ENCODE measurements around the gene TNKS2. TPM values are rescaled to one million over a fixed set of nuclear protein-coding genes. Genes with fewer than 3 reads are reported as not detected.
"Not testable (repeated sequence)": the region's sequence is repeated elsewhere in the genome, so short reads cannot be mapped to it uniquely, and the experiment has no call there.

The TNKS2 gene
- polyA plus RNA-seq, 3 donors, result 51.1 to 61.3 (median 60.1) TPM

GRCh38 chr10:91787258-91787657 lies 11.0 kb upstream of the TNKS2 start:
- DNase-seq, result no peak

DNA sequence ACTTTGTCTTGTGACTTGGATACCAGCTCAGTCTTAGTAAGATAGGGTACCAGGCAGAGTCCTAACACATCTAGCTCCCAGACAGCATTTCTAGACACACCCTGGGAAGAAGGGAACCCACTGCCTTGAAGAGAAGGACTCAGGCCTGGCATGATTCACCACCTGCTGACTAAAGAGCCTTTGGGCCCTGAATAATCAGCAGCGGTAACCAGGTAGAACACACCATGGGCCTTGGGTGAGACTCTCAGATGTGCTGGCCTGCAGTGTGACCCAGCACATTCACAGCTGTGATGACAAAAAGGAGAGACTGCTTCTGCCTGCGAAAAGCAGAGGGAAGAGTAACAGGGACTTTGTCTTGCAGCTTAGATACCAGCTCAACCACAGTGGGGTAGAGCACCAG lies 10.4 kb upstream of the TNKS2 start:
- DNase-seq, result no peak

DNA sequence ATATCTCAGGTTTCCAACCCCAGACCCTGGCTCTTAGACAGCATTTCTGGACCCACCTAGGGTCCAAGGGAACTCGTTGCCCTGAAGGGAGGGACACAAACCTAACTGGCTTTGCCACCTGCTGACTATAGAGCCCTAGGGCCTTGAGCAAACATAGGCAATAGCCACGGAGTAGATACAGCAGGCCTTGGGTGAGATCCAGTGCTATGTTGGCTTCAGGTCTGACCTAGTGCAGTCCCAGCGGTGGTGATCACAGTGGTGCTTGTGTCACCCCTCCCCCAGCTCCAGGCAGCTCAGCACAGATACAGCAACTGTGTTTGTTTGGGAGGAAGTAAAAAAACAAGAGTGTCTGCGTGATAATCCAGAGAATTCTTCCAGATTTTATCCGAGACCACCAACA lies 9.7 kb upstream of the TNKS2 start:
- DNase-seq, result no peak

- peak; percentile 4 for DNase-seq
Observed at GRCh38 chr10:91796331-91797047, 1.7 kb upstream of the TNKS2 start.

DNA sequence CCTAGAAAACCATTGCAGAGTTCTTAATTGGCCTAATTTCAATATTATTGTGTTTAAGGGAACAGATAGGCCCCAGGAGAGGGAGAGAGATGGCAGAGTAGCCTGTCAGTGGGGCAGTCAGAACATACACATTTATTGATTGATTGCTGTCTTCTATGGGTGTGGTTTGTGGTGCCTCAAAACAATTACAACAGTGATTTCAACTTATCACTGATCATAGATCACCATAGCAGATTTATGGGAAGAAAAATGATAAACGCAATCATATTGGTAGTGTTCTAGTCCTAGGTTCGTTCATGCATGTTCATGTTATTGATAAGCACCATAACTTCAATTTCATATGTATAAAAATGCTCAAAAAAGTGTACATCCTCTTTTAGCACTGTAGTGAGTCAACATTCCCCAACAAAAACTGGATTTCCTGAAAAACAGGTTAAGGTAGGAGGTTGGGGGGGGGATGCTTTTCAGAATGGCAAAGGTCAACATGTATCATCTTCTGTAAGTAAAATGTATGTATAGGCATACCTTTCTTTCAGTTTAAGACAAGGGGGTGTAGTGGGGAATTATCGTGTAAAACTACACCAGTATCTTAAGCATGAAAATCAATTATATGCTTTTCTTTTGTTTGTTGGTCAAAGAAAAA lies 1.1 kb upstream of the TNKS2 start:
- peak; percentile 10 for DNase-seq

GRCh38 chr10:91798649-91799611 lies 704 bp downstream of the TNKS2 start:
- peak; percentile 35 for DNase-seq

- DNase-seq, result peak; percentile 4
Observed at GRCh38 chr10:91799612-91799975, 1.4 kb downstream of the TNKS2 start.

DNA sequence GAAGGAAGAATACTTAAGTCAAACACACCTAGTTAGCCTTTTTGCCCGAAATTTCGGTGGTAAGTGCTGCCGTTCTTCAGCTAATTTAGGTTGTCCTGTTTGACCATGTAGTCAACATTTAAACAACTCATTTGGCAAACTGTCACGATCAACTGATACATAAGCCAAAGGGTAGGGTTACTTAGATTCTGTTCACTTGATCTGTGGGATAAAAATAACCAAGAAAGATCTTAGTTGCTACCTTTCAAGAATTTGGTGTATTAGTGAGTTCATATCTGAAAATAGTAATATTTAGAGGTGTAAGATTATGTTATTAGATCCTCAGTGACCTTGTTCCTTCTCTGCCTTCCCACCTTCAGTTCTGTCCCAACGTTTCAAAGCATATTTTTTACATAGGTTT lies 2.0 kb downstream of the TNKS2 start:
- no peak for DNase-seq

GRCh38 chr10:91800756-91801155 lies 2.5 kb downstream of the TNKS2 start:
- DNase-seq, result no peak

DNA sequence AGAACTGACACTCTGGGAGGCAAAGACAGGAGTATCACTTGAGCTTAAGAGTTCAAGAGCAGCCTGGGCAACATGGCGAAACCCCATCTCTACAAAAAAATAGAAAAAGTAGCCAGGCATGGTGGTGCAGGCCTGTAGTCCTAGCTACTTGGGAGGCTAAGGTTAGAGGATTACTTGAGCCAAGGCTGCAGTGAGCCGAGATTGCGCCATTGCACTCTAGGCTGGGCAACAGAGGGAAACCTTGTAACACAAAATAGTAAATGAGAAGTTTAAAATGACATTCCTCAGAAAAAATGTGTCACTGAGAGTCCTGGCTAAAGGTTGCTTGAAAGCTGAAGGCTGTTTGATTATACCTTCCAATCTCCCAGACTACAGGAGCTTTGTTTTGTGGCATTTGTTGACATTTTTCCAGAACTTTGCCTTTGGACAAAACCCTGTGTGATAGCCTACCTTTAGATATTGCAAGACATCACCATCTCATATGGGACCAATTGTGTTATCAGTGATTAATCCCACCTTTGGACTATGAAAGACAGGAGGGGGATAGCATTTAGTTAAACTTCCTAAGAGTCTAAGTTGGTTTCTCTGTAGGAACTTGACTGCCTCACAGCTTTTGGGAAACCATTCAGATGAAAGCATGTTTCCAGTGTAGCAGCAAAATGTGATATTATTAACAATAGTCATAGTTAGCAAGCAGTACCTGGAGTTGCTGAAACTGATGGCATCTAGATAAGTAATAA lies 5.3 kb downstream of the TNKS2 start:
- no peak for DNase-seq

- DNase-seq, result no peak
Observed at GRCh38 chr10:91804126-91804510, 5.9 kb downstream of the TNKS2 start.

- no peak for DNase-seq
Observed at GRCh38 chr10:91805110-91805838, 7.0 kb downstream of the TNKS2 start.

DNA sequence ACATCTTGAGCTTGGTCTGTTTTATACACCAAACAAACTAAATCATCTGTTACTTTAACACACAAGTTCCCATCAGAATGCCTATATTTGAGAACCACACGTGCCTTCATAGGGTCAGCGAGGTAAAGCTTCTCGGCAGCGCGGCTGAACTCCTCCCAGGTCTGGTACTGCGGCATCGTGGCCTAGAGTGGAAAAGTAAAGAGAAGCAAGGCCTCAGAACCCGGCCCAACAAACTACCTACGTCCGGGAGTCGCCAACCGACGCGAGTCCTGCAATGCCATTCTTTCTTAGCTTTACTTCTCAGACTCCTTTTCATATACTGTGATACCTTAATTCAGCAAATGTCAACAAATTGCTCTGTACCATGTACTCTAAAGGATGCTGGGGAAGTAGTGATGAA lies 9.0 kb downstream of the TNKS2 start:
- not testable (repeated sequence) for DNase-seq

DNA sequence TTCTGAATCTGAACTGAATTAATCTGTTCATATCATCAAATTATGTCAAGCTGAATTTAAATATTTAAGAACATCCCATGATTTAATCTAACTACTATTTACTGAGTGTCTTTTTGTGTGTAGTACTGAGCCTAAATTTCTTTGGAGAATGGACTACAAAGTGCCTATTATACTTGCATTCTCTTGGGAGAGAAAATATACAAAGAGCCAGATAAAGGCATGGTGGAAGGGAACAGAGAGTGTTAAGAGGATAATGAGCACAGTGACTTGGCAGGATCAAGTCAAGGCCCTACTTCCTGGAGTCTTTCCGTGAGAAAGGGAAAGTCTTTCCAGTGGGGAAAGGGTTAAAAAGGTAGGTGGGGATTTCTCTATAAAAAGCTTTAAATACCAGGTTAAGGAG lies 15.0 kb downstream of the TNKS2 start:
- no peak for DNase-seq

DNA sequence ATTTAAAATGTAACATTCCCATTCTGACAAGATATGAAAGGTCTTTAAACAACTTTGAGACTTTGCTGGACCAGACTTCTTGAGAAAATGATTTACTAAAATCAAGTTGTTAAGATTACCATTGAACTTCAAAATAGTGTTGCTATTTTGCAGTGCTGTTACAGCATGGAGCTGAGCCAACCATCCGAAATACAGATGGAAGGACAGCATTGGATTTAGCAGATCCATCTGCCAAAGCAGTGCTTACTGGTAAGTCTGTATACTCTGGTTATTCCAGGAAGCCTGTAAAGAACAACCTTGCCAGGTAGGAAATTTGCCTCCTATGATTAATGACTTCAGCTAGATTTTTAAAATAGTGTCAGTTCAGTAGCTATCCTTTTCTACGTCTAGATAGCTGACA lies 18.8 kb downstream of the TNKS2 start:
- DNase-seq, result no peak

GRCh38 chr10:91820144-91820543 lies 21.9 kb downstream of the TNKS2 start:
- no peak for DNase-seq

- no peak for DNase-seq
Observed at GRCh38 chr10:91824076-91824475, 25.9 kb downstream of the TNKS2 start.

GRCh38 chr10:91829268-91829667 lies 31.0 kb downstream of the TNKS2 start:
- DNase-seq, result no peak

DNA sequence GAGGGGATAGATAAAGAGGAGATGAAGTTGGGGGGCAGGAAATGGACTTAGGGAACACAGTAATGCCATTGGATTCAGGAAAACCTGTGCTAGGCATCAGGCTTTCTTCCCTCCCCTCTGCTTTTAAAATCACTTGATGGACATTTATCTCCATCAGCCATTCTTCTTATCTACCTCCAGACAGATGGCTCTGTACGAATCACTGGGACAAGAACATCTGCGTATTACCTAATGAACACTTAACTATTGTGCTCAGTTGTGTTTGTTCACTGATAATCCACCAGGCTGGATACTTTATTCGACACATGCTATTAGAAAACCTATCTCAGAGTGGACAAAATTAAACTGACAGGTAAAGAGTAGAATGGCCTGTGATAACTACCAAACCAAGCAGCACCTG lies 40.0 kb downstream of the TNKS2 start:
- DNase-seq, result no peak

- no peak for DNase-seq
Observed at GRCh38 chr10:91843083-91843482, 44.9 kb downstream of the TNKS2 start.

DNA sequence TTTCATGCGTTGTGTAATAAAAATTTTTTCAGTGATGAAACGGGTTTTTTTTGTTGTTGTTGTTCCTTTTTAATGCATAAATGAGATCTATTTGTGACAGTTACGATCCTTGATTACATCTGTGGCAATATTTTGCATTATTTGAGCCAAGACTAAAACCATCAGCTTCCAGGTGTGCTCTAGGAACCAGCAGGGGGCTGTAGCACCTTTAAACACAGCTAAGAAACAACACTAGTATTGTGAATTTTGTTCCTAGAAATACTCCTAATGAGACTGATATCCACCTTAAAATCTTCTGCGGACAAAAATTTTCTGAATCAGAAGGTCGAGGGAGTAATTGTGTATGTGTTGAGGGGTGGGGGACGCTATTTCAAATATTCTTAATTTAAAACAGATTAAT lies 58.4 kb downstream of the TNKS2 start:
- no peak for DNase-seq
